ENCODE measurements around the gene PHLDB1.

DNA sequence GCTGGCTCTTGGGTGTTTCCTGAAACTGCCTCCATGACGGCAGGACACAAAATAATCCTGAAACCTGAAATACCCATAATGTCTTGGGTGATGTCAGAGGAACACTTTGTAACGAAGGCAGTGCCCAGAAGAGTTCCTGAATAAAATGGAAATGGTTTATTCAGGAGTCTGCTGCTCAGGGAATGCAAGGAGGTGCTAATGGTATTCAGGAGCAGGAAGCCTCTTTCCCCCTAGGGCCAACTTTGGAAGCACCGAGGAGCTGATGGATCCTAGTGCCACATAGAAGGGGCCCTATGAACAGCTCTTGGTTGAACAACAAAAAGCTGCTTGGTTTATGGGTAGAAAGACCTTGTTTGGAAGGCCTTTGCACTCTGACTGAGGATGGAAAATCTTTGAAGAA is 56.5 kb downstream of the PHLDB1 start:
- TF ChIP-seq, protein P1, sequence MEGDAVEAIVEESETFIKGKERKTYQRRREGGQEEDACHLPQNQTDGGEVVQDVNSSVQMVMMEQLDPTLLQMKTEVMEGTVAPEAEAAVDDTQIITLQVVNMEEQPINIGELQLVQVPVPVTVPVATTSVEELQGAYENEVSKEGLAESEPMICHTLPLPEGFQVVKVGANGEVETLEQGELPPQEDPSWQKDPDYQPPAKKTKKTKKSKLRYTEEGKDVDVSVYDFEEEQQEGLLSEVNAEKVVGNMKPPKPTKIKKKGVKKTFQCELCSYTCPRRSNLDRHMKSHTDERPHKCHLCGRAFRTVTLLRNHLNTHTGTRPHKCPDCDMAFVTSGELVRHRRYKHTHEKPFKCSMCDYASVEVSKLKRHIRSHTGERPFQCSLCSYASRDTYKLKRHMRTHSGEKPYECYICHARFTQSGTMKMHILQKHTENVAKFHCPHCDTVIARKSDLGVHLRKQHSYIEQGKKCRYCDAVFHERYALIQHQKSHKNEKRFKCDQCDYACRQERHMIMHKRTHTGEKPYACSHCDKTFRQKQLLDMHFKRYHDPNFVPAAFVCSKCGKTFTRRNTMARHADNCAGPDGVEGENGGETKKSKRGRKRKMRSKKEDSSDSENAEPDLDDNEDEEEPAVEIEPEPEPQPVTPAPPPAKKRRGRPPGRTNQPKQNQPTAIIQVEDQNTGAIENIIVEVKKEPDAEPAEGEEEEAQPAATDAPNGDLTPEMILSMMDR (IDR thresholded peaks at IDR 0.05; ENCODE audit: low read depth, low read length, missing input control), result no peak
- TF ChIP-seq, protein P2, sequence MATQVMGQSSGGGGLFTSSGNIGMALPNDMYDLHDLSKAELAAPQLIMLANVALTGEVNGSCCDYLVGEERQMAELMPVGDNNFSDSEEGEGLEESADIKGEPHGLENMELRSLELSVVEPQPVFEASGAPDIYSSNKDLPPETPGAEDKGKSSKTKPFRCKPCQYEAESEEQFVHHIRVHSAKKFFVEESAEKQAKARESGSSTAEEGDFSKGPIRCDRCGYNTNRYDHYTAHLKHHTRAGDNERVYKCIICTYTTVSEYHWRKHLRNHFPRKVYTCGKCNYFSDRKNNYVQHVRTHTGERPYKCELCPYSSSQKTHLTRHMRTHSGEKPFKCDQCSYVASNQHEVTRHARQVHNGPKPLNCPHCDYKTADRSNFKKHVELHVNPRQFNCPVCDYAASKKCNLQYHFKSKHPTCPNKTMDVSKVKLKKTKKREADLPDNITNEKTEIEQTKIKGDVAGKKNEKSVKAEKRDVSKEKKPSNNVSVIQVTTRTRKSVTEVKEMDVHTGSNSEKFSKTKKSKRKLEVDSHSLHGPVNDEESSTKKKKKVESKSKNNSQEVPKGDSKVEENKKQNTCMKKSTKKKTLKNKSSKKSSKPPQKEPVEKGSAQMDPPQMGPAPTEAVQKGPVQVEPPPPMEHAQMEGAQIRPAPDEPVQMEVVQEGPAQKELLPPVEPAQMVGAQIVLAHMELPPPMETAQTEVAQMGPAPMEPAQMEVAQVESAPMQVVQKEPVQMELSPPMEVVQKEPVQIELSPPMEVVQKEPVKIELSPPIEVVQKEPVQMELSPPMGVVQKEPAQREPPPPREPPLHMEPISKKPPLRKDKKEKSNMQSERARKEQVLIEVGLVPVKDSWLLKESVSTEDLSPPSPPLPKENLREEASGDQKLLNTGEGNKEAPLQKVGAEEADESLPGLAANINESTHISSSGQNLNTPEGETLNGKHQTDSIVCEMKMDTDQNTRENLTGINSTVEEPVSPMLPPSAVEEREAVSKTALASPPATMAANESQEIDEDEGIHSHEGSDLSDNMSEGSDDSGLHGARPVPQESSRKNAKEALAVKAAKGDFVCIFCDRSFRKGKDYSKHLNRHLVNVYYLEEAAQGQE (IDR thresholded peaks at IDR 0.05), result no peak
- no peak for TF ChIP-seq TAF1 (conservative IDR thresholded peaks at IDR 0.05)
- TF ChIP-seq HNF4G (IDR thresholded peaks at IDR 0.05), result no peak
- TF ChIP-seq, protein P3, sequence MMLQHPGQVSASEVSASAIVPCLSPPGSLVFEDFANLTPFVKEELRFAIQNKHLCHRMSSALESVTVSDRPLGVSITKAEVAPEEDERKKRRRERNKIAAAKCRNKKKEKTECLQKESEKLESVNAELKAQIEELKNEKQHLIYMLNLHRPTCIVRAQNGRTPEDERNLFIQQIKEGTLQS (IDR thresholded peaks at IDR 0.05), result no peak
